Measurements from ENCODE around the gene PPIC.

The PPIC gene

DNA sequence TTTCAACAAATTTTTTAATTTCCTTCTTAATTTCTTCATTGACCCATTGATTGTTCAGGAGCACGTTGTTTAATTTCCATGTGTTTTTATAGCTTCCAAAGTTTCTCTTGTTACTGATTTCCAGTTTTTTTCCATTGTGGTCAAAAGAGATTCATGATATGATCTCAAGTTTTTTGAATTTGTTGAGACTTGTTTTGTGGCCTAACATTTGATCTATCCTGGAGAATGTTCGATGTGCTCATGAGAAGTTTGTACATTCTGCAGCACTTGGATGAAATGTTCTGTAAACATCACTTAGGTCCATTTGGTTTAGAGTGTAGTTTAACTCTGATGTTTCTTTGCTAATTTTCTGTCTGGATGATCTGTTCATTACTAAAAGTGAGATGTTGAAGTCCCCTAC lies 14.7 kb upstream of the PPIC start:
- TF ChIP-seq EZH2 (IDR thresholded peaks at IDR 0.05; ENCODE audit: borderline replicate concordance, low read length): no peak
- TF ChIP-seq, protein P1, sequence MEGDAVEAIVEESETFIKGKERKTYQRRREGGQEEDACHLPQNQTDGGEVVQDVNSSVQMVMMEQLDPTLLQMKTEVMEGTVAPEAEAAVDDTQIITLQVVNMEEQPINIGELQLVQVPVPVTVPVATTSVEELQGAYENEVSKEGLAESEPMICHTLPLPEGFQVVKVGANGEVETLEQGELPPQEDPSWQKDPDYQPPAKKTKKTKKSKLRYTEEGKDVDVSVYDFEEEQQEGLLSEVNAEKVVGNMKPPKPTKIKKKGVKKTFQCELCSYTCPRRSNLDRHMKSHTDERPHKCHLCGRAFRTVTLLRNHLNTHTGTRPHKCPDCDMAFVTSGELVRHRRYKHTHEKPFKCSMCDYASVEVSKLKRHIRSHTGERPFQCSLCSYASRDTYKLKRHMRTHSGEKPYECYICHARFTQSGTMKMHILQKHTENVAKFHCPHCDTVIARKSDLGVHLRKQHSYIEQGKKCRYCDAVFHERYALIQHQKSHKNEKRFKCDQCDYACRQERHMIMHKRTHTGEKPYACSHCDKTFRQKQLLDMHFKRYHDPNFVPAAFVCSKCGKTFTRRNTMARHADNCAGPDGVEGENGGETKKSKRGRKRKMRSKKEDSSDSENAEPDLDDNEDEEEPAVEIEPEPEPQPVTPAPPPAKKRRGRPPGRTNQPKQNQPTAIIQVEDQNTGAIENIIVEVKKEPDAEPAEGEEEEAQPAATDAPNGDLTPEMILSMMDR (IDR thresholded peaks at IDR 0.05; ENCODE audit: low read length): no peak
- Histone ChIP-seq H3K9ac (ENCODE audit: low read length) (no peak overlapping the region), H3K27ac (ENCODE audit: low read depth, low read length, poor library complexity, severe bottlenecking) (no peak overlapping the region), H3K4me2 (ENCODE audit: low read length) (no peak overlapping the region), H3K79me2 (ENCODE audit: insufficient read depth, low read length) (no peaks in the 10 kb centered on the region), H4K20me1 (ENCODE audit: insufficient read depth, low read length) (no peaks in the 10 kb centered on the region), H2AFZ (ENCODE audit: low read length) (no peak overlapping the region), H3F3A (ENCODE audit: insufficient read depth, low read length) (no peaks in the 10 kb centered on the region), H3K4me3 (ENCODE audit: low read depth, low read length, poor library complexity, severe bottlenecking) (no peak overlapping the region), H3K36me3 (ENCODE audit: insufficient read depth, low read length) (no peaks in the 10 kb centered on the region), H3K9me3 (ENCODE audit: low read length) (no peaks in the 10 kb centered on the region), H3K4me1 (ENCODE audit: insufficient read depth, low read length, severe bottlenecking) (no peaks in the 10 kb centered on the region), H3K9me2 (ENCODE audit: low read depth, low read length) (no peaks in the 10 kb centered on the region), H3K27me3 (ENCODE audit: insufficient read depth, low read length) (no peaks in the 10 kb centered on the region)

DNA sequence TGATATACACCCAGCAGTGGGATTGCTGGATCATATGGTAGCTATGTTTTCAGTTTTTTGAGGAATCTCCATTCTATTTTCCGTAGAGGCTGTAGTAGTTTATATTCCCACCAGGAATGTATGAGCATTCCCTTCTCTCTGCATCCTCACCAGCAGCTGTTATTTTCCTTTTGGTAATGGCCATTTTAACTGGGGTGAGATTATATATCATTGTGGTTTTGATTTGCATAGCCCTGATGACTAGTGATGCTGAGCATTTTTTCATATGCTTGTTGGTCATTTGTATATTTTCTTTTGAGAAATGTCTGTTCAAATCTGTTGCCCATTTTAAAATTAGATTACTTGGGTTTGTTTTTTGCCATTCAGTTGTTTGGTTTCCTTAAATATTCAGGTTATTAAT lies 11.2 kb upstream of the PPIC start:
- no peaks in the 10 kb centered on the region for H3K9me3 ChIP-seq (ENCODE audit: low read length)
- H3K4me1 ChIP-seq (ENCODE audit: insufficient read depth, low read length, severe bottlenecking): no peaks in the 10 kb centered on the region
- no peaks in the 10 kb centered on the region for H3F3A ChIP-seq (ENCODE audit: insufficient read depth, low read length)
- H3K27ac ChIP-seq (ENCODE audit: low read depth, low read length, poor library complexity, severe bottlenecking): no peak overlapping the region
- no peaks in the 10 kb centered on the region for H3K79me2 ChIP-seq (ENCODE audit: insufficient read depth, low read length)
- H3K4me2 ChIP-seq (ENCODE audit: low read length): no peak overlapping the region
- no peaks in the 10 kb centered on the region for H3K36me3 ChIP-seq (ENCODE audit: insufficient read depth, low read length)
- no peaks in the 10 kb centered on the region for H4K20me1 ChIP-seq (ENCODE audit: insufficient read depth, low read length)
- H3K4me3 ChIP-seq (ENCODE audit: low read depth, low read length, poor library complexity, severe bottlenecking): no peak overlapping the region
- H2AFZ ChIP-seq (ENCODE audit: low read length): no peak overlapping the region
- no peaks in the 10 kb centered on the region for H3K27me3 ChIP-seq (ENCODE audit: insufficient read depth, low read length)
- no peak for TF ChIP-seq EZH2 (IDR thresholded peaks at IDR 0.05; ENCODE audit: borderline replicate concordance, low read length)
- TF ChIP-seq, protein P1 (IDR thresholded peaks at IDR 0.05; ENCODE audit: low read length): no peak
- no peak overlapping the region for H3K9ac ChIP-seq (ENCODE audit: low read length)
- H3K9me2 ChIP-seq (ENCODE audit: low read depth, low read length): no peaks in the 10 kb centered on the region

DNA sequence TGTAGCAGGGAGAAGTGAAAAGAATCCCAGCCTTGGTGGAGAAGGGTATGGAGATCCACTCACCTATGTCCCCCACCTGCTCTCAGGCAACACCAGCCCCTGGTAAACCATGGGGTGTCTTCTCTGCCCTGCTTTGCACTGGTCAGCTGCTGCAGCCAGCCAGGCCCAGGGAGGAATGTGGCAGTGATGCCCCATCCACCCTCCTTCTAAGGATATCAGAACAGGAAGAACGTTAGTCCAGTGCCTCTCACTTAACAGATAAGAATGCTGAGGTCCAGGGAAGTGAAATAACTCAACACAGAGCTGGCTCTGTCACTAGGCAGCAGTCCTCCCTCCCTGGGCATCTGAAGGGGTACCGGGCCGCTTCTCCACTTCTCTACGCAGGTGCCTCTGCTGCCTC lies 9.7 kb upstream of the PPIC start:
- Histone ChIP-seq H3K36me3 (ENCODE audit: insufficient read depth, low read length) (no peaks in the 10 kb centered on the region), H3K27ac (ENCODE audit: low read depth, low read length, poor library complexity, severe bottlenecking) (no peak overlapping the region), H3F3A (ENCODE audit: insufficient read depth, low read length) (no peaks in the 10 kb centered on the region), H2AFZ (ENCODE audit: low read length) (no peak overlapping the region), H3K4me1 (ENCODE audit: insufficient read depth, low read length, severe bottlenecking) (no peaks in the 10 kb centered on the region), H3K4me3 (ENCODE audit: low read depth, low read length, poor library complexity, severe bottlenecking) (no peak overlapping the region), H3K9me2 (ENCODE audit: low read depth, low read length) (no peaks in the 10 kb centered on the region), H3K9me3 (ENCODE audit: low read length) (no peaks in the 10 kb centered on the region), H3K9ac (ENCODE audit: low read length) (no peak overlapping the region), H3K79me2 (ENCODE audit: insufficient read depth, low read length) (no peaks in the 10 kb centered on the region), H3K4me2 (ENCODE audit: low read length) (no peak overlapping the region), H3K27me3 (ENCODE audit: insufficient read depth, low read length) (no peaks in the 10 kb centered on the region), H4K20me1 (ENCODE audit: insufficient read depth, low read length) (no peaks in the 10 kb centered on the region)
- no peak for TF ChIP-seq EZH2 (IDR thresholded peaks at IDR 0.05; ENCODE audit: borderline replicate concordance, low read length)
- TF ChIP-seq, protein P1 (IDR thresholded peaks at IDR 0.05; ENCODE audit: low read length): no peak

All from OCI-LY1 (cell line).